Endothelial cell of umbilical vein (primary cell): ENCODE measurements around the gene CPLX1. TPM values are rescaled to one million over a fixed set of nuclear protein-coding genes. Genes with fewer than 3 reads are reported as not detected.

ENCODE experiments used
- BruUV-seq: library from RNA; stranded (reverse); fragments of 400-500 nt; replicated peaks from 2 replicates; lab custom pipeline; 2021; lab: Mats Ljungman, UMichigan
- CTCF ChIA-PET: fragments of 300-600, 350-600 bp; sonication (Branson Sonifier 250); formaldehyde crosslinking; loops from one replicate; lab custom pipeline; 2021; ENCODE audit warnings: antibody characterized with exemption, inconsistent platforms; lab: Charles Lee
- POLR2A ChIA-PET: fragments of 300-600, 350-600 bp; sonication (Branson Sonifier 250); formaldehyde crosslinking; loops from one replicate; lab custom pipeline; 2021; ENCODE audit warnings: antibody characterized with exemption, inconsistent platforms; lab: Charles Lee
- DNase-seq: peaks from one replicate; pipeline ENCODE4 v3.0.0-alpha.2; 2011; ENCODE audit warnings: low read depth, low spot score
- FAIRE-seq: peaks from 2 replicates; lab custom pipeline; 2011; peaks lifted over from hg19 to GRCh38; lab: Jason Lieb, UNC
- H2AFZ ChIP-seq: 2 replicates; pipeline ENCODE4 v1.6.0; 2012; ENCODE audit warnings: low read depth, low read length, control low read depth, inconsistent platforms
- H3K27ac ChIP-seq: 2 replicates; pipeline ENCODE4 v1.5.1; 2011; ENCODE audit warnings: low read depth, mild to moderate bottlenecking, control low read depth, low read length, moderate library complexity; ENCODE audit not compliant: insufficient read depth
- H3K27me3 ChIP-seq, 2 experiments: 2 replicates each; pipeline versions ENCODE4 v1.6.0 to v1.6.1; 2011; ENCODE audit warnings: low read length in 2 of 2, mixed read lengths in 1 of 2; ENCODE audit not compliant: control insufficient read depth in 2 of 2, insufficient read depth in 2 of 2
- H3K36me3 ChIP-seq, 2 experiments: 2 replicates in 1 of 2; 3 replicates in 1 of 2; pipeline ENCODE4 v1.5.1; 2011; ENCODE audit warnings: low read length in 2 of 2, mild to moderate bottlenecking in 1 of 2, moderate library complexity in 1 of 2; ENCODE audit not compliant: control insufficient read depth in 2 of 2, insufficient read depth in 2 of 2; ENCODE audit errors: extremely low read depth in 1 of 2
- H3K4me1 ChIP-seq: 3 replicates; pipeline ENCODE4 v1.5.1; 2011; ENCODE audit warnings: mild to moderate bottlenecking, low read length; ENCODE audit not compliant: control insufficient read depth, insufficient read depth; ENCODE audit errors: extremely low read depth
- H3K4me2 ChIP-seq: 2 replicates; pipeline ENCODE4 v1.6.1; 2011; ENCODE audit warnings: low read length, control low read depth, mixed read lengths; ENCODE audit not compliant: insufficient read depth
- H3K4me3 ChIP-seq, 3 experiments: fragments of 200-600 bp in 1 of 3; sonication (generic), shearing (Covaris generic) in 1 of 3; replicated peaks in 1 of 3; 2 replicates each; pipeline ENCODE4 v1.5.1; 2011 to 2016; ENCODE audit warnings: control low read depth in 3 of 3, low read length in 3 of 3, mild to moderate bottlenecking in 2 of 3, inconsistent platforms in 1 of 3, low read depth in 1 of 3, moderate library complexity in 1 of 3; ENCODE audit not compliant: insufficient read depth in 1 of 3
- H3K79me2 ChIP-seq: 2 replicates; pipeline ENCODE4 v1.6.0; 2012; ENCODE audit warnings: low read length, inconsistent platforms; ENCODE audit not compliant: control insufficient read depth, insufficient read depth
- H3K9ac ChIP-seq: replicated peaks from 2 replicates; pipeline ENCODE3; 2011; ENCODE audit warnings: low read length, control low read depth; ENCODE audit not compliant: insufficient read depth; ENCODE audit errors: extremely low read depth
- H3K9me1 ChIP-seq: replicated peaks from 3 replicates; pipeline ENCODE4 v1.6.0; 2011; ENCODE audit warnings: mild to moderate bottlenecking, low read length; ENCODE audit not compliant: control insufficient read depth, insufficient read depth; ENCODE audit errors: extremely low read depth
- H3K9me3 ChIP-seq: replicated peaks from 2 replicates; pipeline ENCODE4 v1.5.1; 2012; ENCODE audit warnings: low read length, inconsistent platforms; ENCODE audit not compliant: control insufficient read depth, insufficient read depth
- H4K20me1 ChIP-seq: replicated peaks from 2 replicates; pipeline ENCODE3; 2011; ENCODE audit warnings: mild to moderate bottlenecking, low read length; ENCODE audit not compliant: control insufficient read depth, insufficient read depth; ENCODE audit errors: extremely low read depth
- CTCF ChIP-seq, 2 donors: IDR thresholded peaks; 1 replicate in 1 of 2; 2 replicates in 1 of 2; pipeline ENCODE4 v1.5.1; 2011; ENCODE audit warnings: low read length in 2 of 2, mild to moderate bottlenecking in 2 of 2, moderate library complexity in 2 of 2, control low read depth in 1 of 2, inconsistent platforms in 1 of 2, low read depth in 1 of 2; ENCODE audit not compliant: insufficient read depth in 1 of 2; ENCODE audit errors: extremely low read depth in 1 of 2
- EZH2 ChIP-seq: IDR thresholded peaks from 2 replicates; pipeline ENCODE4 v1.6.1; 2012; ENCODE audit warnings: borderline replicate concordance, low read depth, mild to moderate bottlenecking, moderate library complexity, low read length, inconsistent platforms; ENCODE audit not compliant: severe bottlenecking
- FOS ChIP-seq: IDR thresholded peaks from 2 replicates; pipeline ENCODE4 v1.6.1; 2011; ENCODE audit warnings: mild to moderate bottlenecking, low read length, moderate library complexity, borderline replicate concordance; ENCODE audit not compliant: insufficient read depth
- GATA2 ChIP-seq: IDR thresholded peaks from 2 replicates; pipeline ENCODE4 v1.7.0; 2011; ENCODE audit warnings: low read depth, mild to moderate bottlenecking, moderate library complexity, mixed read lengths, low read length; ENCODE audit not compliant: insufficient read length, insufficient read depth
- JUN ChIP-seq: IDR thresholded peaks from 2 replicates; pipeline ENCODE4 v1.6.1; 2011; ENCODE audit warnings: borderline replicate concordance, low read depth; ENCODE audit not compliant: insufficient read length, insufficient read depth
- MYC ChIP-seq: IDR thresholded peaks from one replicate; pipeline ENCODE4 v1.6.1; 2011; ENCODE audit warnings: mild to moderate bottlenecking, low read depth, low read length
- POLR2A ChIP-seq: IDR thresholded peaks from 2 replicates; pipeline ENCODE4 v1.6.1; 2012; ENCODE audit warnings: low read depth, mild to moderate bottlenecking, control low read depth, low read length
- POLR2AphosphoS5 ChIP-seq: IDR thresholded peaks from 2 replicates; pipeline ENCODE4 v1.6.1; 2012; ENCODE audit warnings: low read depth, mild to moderate bottlenecking, control low read depth, low read length, moderate library complexity; ENCODE audit not compliant: insufficient read depth
- dilution Hi-C: fragments of 300-500 bp; cut with MboI; formaldehyde crosslinking; loops from one replicate; pipeline ENCODE4 v1.15.0; 2019; ENCODE audit warnings: low sequenced_read_pairs; ENCODE audit not compliant: extremely low pct_ligation_motif_present
- intact Hi-C: fragments of 100-400 bp; cut with micrococcal nuclease; formaldehyde crosslinking; loops from one replicate; pipeline ENCODE4 v1.10.0; 2022
- polyA plus RNA-seq, 4 experiments: library from polyadenylated mRNA; depleted of rRNA in 3 of 4; stranded (reverse) in 3 of 4; unstranded in 1 of 4; fragments of >200 nt; gene quantifications; 2 replicates each; pipeline versions ENCODE4 v1.2.1 to v1.2.3, GENCODE V29; 2011 to 2012; ENCODE audit warnings: missing spikeins in 1 of 4
- total RNA-seq: library from RNA; stranded (reverse); gene quantifications from 2 replicates; pipeline ENCODE4 v1.2.3, GENCODE V29; 2021
- TF ChIP-seq, protein P1 (sequence below): IDR thresholded peaks from 2 replicates; pipeline ENCODE4 v1.6.1; 2011; ENCODE audit not compliant: insufficient read depth, insufficient read length

Gene CPLX1
- total and polyA plus RNA-seq, 2 donors (not counting 3 experiments of a cell fraction or from before 2014, with no cell fraction given): 1.0 to 1.8 TPM

- H2AFZ ChIP-seq: no peak overlapping the region
- H3K4me2 ChIP-seq: no peak overlapping the region
- H4K20me1 ChIP-seq: peaks cover 3% of the 10 kb centered on the region
- peaks cover 9 to 29% of the 10 kb centered on the region in 2 experiments for H3K36me3 ChIP-seq
- H3K9ac ChIP-seq: no peak overlapping the region
- DNase-seq (no peak), FAIRE-seq (no peak)
- ChIA-PET CTCF (interaction anchor here (0.7 to 2.7 kb wide), 7 partner anchors 9 to 246 kb away, joined by 3 to 35 read pairs (median 4); partner anchors contain the start of gene IDUA), POLR2A (no interaction called here)
- dilution Hi-C loops: no loop called here
- BruUV-seq: no TSS peak
- TF ChIP-seq POLR2A: no peak
- no peak for TF ChIP-seq MYC
- no peak for TF ChIP-seq FOS
- no peak for TF ChIP-seq POLR2AphosphoS5
- TF ChIP-seq EZH2: no peak
- no peak for TF ChIP-seq CTCF (IDR thresholded peaks at IDR 0.05; ENCODE audit: extremely low read depth in 1 of 2, insufficient read depth in 1 of 2, low read depth in 1 of 2, low read length in 2 of 2)
- TF ChIP-seq GATA2: no peak
- TF ChIP-seq, protein P1, sequence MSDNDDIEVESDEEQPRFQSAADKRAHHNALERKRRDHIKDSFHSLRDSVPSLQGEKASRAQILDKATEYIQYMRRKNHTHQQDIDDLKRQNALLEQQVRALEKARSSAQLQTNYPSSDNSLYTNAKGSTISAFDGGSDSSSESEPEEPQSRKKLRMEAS: no peak
- TF ChIP-seq JUN: no peak
- no peak overlapping the region for H3K27ac ChIP-seq
- no peaks in the 10 kb centered on the region for H3K9me1 ChIP-seq
- H3K4me1 ChIP-seq: no peaks in the 10 kb centered on the region
- no peaks in the 10 kb centered on the region for H3K27me3 ChIP-seq
- intact Hi-C loops: loop anchor here (5.0 kb wide), 1 partner anchor 247 kb away; the partner anchor contains the start of gene IDUA
- H3K9me3 ChIP-seq: no peaks in the 10 kb centered on the region
- no peak overlapping the region for H3K4me3 ChIP-seq
- H3K79me2 ChIP-seq: no peaks in the 10 kb centered on the region
Measured at GRCh38 chr4:740656-741282, 85.2 kb downstream of the CPLX1 start.
